Kidney (tissue), 14 donors: Measurements from ENCODE around the gene NCS1. TPM values are rescaled to one million over a fixed set of nuclear protein-coding genes. Genes with fewer than 3 reads are reported as not detected.
A peak's percentile ranks its signal among the peaks of the same experiment; 100 is the strongest.

ENCODE experiments used
- DNase-seq, 5 donors: peaks; one replicate each; pipeline ENCODE4 v3.0.0-alpha.2; 2013 to 2020
- FAIRE-seq: peaks from 2 replicates; lab custom pipeline; 2012; peaks lifted over from hg19 to GRCh38; lab: Jason Lieb, UNC
- H3K27ac ChIP-seq, 2 donors: one replicate each; pipeline ENCODE4 v1.7.0; 2013; ENCODE audit warnings: low read depth in 2 of 2, low read length in 2 of 2, inconsistent platforms in 1 of 2
- H3K27me3 ChIP-seq: one replicate; pipeline ENCODE4 v1.7.1; 2013; ENCODE audit warnings: low read length, inconsistent platforms; ENCODE audit not compliant: control insufficient read depth, insufficient read depth
- H3K36me3 ChIP-seq, 3 donors: one replicate each; pipeline versions ENCODE4 v1.7.0 to v1.7.1; 2013; ENCODE audit warnings: low read length in 3 of 3, control low read depth in 1 of 3, inconsistent platforms in 1 of 3; ENCODE audit not compliant: insufficient read depth in 3 of 3, control insufficient read depth in 2 of 3
- H3K4me1 ChIP-seq, 3 donors: one replicate each; pipeline versions ENCODE4 v1.7.0 to v1.7.1; 2013; ENCODE audit warnings: low read length in 3 of 3, inconsistent platforms in 1 of 3, low read depth in 1 of 3; ENCODE audit not compliant: control insufficient read depth in 2 of 3, insufficient read depth in 2 of 3
- H3K4me3 ChIP-seq, 3 donors: one replicate each; pipeline versions ENCODE4 v1.7.0 to v1.8.1; 2013; ENCODE audit warnings: low read length in 3 of 3, control low read depth in 1 of 3, inconsistent platforms in 1 of 3
- H3K9ac ChIP-seq, 3 donors: one replicate each; pipeline versions ENCODE4 v1.7.0 to v1.7.1; 2013; ENCODE audit warnings: low read length in 3 of 3, control low read depth in 1 of 3, inconsistent platforms in 1 of 3
- H3K9me3 ChIP-seq, 3 donors: one replicate each; pipeline versions ENCODE4 v1.7.0 to v1.7.1; 2013; ENCODE audit warnings: low read length in 3 of 3, control low read depth in 1 of 3, inconsistent platforms in 1 of 3; ENCODE audit not compliant: control insufficient read depth in 2 of 3, insufficient read depth in 1 of 3
- CTCF ChIP-seq: IDR thresholded peaks from 3 replicates; pipeline ENCODE4 v1.5.1; 2012; ENCODE audit warnings: mild to moderate bottlenecking, moderate library complexity, borderline replicate concordance; ENCODE audit not compliant: insufficient read depth; ENCODE audit errors: extremely low read depth
- intact Hi-C: fragments of 100-400 bp; cut with DNase I; formaldehyde crosslinking; loops from one replicate; pipeline ENCODE4 v1.11.1; 2022
- polyA plus RNA-seq: library from polyadenylated mRNA; stranded (reverse); fragments of 350-450 nt; fragmentation: Illumina TruSeq; extraction: RNeasy Lipid Tissue Mini Kit (QIAGEN cat#74804); gene quantifications from one replicate; pipeline ENCODE4 v1.2.3, GENCODE V29; 2014; ENCODE audit warnings: low read depth, low replicate concordance; ENCODE audit not compliant: insufficient read depth
- total RNA-seq: library from RNA; stranded (reverse); fragmentation: NEBNext Ultra II Directional; extraction: Animal tissue kit (Norgen Biotek cat#: 25700); gene quantifications from one replicate; pipeline ENCODE4 v1.2.1, GENCODE V29; 2021
- donor health status: control.
- donor health status: control.
- donor health status: control.
- donor health status: control.
- donor health status: control.
- donor health status: DM: yes; HTN: yes; CAD: no.
- donor health status: Normal renal cell carcinoma (clear cell type).

NCS1 gene
- total and polyA plus RNA-seq, 2 donors from 2014 or later = 27.7 to 37.4 TPM

- no peaks in the 10 kb centered on the region for H3K36me3 ChIP-seq
- no peak overlapping the region for H3K9ac ChIP-seq
- TF ChIP-seq CTCF = no peak
- H3K9me3 ChIP-seq = no peaks in the 10 kb centered on the region
- no peaks in the 10 kb centered on the region for H3K27me3 ChIP-seq
- peaks cover 0 to 7% (median 5%) of the 10 kb centered on the region in 3 donors for H3K4me1 ChIP-seq
- H3K27ac ChIP-seq = no peak overlapping the region
- FAIRE-seq (no peak), DNase-seq (no peak)
- H3K4me3 ChIP-seq = no peak overlapping the region
- intact Hi-C loops = loop anchor here (10.0 kb wide), 1 partner anchor 125 kb away; no protein-coding TSS in a partner anchor
Observed at GRCh38 chr9:130239363-130239695, 67.1 kb downstream of the NCS1 start.

- Histone ChIP-seq H3K4me1 (peaks cover 0 to 7% (median 5%) of the 10 kb centered on the region in 3 donors), H3K36me3 (no peaks in the 10 kb centered on the region), H3K27me3 (no peaks in the 10 kb centered on the region), H3K9me3 (no peaks in the 10 kb centered on the region), H3K27ac (no peak overlapping the region), H3K9ac (no peak overlapping the region), H3K4me3 (no peak overlapping the region)
- intact Hi-C loops = loop anchor here (10.0 kb wide), 1 partner anchor 125 kb away; no protein-coding TSS in a partner anchor
- DNase-seq = peak in 3 of 5 donors; percentile 25 to 90 (median 31)
- TF ChIP-seq CTCF = no peak
- FAIRE-seq = no peak
Observed at GRCh38 chr9:130239741-130240241, 67.6 kb downstream of the NCS1 start.

GRCh38 chr9:130240410-130241197, 68.4 kb downstream of the NCS1 start:
- Histone ChIP-seq H3K9me3 (no peaks in the 10 kb centered on the region), H3K4me1 (peaks cover 0 to 7% (median 5%) of the 10 kb centered on the region in 3 donors), H3K27me3 (no peaks in the 10 kb centered on the region), H3K27ac (no peak overlapping the region), H3K9ac (no peak overlapping the region), H3K36me3 (no peaks in the 10 kb centered on the region), H3K4me3 (no peak overlapping the region)
- TF ChIP-seq CTCF = no peak
- DNase-seq = peak in 3 of 5 donors; percentile 59 to 89 (median 80)
- intact Hi-C loops = no loop called here
- FAIRE-seq = no peak
